Activated CD4-positive, CD25-positive, alpha-beta regulatory T cell (primary cell): ENCODE data around the gene RABGAP1L.
"Not testable (repeated sequence)": the region's sequence is repeated elsewhere in the genome, so short reads cannot be mapped to it uniquely, and the experiment has no call there.

Source experiments
- DNase-seq, 4 experiments: peaks; one replicate each; lab custom pipeline; 2025; lab: John Stamatoyannopoulos, UW

The RABGAP1L gene

DNA sequence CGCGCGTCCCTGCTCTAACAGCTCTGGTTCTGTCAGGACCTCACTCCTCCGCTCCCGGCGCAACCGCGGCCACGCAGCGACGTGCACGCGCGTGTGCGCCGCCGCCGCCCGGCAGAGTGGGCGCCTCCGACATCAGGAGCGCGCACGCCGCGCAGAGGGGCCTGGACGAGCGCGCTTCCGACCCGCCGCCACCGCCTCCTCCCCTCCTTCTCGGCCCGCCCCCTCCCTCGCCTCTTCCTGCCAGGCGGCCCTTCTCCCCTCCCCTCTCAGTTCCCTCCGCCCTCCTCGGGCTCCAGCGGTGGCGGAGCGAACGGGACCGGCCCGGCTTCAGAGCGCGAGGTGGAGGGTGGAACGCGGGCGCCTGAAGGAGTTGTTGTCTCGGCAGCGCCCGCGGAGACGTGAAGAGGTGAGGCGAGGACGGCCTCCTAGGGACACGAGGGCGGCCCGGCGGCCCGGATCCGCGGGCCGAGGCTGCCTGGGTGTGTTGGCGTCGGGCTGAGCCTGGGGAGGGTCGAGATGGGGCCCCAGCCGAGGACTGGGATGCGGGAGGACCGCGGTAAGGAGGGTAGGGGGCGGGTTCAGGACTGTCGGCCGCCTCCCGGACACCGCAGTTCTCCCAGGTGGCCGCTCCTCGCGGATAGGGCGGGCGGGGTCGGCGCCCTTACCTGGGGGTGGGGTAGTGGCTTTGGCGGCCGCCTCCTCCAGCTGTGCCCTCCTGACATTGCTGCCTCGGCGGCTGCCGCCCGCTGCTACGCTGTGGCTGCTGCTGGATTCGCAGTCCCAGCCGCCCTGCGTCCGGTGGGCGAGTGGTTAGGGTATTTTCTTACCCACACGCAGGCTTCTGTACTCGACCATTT lies at the start of gene RABGAP1L:
TSS of gene RABGAP1L (plus strand) at position 269 of the 857 bp plus-strand sequence.
- peak; percentile 81 to 93 (median 88) for DNase-seq

DNA sequence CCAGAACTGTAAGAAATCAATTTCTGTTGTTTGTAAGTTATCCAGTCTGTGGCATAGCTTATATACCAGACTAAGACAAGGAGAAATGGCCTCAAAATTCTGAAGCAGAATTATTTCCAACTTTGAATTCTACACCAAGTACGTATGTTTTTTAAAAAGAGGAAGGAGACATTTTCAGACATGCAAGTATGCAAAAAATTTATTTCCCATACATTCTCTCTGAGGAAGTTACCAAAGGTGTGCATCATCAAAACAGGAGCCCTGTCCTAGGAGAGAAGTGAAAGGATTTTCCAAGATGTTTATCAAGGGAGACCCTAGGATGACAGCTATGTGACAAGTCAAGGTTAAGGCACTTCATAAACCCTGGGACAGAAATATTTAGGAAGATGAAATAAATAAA lies 49.3 kb upstream of the RABGAP1L start:
- no peak for DNase-seq

DNA sequence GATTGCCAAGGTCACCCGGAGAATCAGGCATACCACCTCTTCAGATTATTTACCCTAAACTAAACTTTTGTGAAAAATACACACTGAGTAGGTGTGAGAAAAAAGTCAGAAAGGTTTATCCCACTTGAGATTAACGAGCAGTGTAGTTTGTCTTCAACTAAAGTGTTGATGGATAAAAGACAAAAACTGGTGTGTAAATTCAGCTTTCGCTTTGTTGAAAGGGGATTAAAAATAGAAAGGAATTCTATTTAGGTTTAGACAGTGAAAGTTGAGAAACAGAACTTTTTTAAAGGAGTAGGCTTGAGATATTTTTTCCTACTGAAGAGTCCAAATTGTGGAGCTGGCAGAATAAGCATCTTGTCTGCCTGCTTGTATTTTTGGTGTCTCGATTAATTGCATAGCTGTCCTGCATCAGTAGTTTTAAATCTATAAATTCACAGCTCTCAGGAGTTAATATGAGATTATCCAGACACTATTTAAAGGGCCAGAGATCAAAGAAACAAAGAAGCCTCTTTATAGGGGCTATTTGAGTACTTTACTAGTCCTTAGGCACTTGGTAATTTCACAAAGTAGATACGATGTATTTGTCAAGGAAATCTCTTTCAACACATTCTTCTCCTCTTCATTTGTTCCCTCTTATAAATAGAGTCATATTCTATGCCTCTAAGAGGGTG lies 46.7 kb upstream of the RABGAP1L start:
- DNase-seq = no peak

DNA sequence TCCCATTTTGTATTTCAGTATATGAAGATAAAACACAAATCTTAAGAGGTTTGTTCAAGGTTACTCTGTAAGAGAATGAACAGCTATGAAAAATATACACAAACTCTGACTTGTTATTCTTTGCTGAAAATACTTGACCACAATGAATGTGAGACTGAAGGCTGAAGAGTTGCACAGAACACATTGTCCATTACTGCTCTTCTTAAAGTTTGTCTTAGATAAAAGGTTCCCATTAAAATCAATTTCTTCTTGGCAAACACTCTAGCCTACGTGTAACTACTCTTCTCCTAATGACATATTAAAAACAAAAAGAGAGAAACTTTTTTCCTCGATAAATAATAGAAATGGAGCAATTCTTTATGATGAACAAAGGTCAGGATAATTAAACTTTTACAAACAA lies 45.2 kb upstream of the RABGAP1L start:
- no peak for DNase-seq

DNA sequence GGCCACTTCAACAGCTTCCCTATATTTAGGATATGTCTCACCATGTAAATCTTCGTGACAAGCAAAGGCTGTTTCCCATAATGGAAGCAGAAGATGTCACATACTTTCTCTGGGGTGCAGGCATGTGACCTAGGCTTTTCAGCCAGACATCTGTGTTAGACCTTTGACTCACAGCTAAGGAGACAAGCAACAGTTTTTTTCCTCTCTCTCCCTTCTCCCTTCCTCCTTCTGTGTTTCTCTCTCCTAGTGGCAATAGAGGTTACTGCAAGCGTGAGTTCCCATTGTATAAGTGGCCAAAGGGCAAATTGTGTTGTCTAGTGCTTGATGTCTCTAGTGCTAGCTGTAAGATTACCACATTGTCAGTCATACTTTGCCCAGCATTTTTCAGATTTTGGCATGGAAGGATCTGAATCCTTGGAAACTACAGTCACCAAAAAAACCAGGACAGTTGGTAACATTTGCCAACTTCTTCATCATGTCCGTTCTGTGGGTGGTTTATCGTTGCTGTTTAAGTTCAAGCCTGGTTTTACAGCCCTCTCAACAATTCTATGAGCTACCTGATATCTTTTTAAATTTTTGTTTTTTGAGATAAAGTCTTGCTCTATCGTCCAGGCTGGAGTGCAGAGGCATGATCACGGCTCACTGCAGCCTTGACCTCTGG lies 44.4 kb upstream of the RABGAP1L start:
- DNase-seq = no peak

DNA sequence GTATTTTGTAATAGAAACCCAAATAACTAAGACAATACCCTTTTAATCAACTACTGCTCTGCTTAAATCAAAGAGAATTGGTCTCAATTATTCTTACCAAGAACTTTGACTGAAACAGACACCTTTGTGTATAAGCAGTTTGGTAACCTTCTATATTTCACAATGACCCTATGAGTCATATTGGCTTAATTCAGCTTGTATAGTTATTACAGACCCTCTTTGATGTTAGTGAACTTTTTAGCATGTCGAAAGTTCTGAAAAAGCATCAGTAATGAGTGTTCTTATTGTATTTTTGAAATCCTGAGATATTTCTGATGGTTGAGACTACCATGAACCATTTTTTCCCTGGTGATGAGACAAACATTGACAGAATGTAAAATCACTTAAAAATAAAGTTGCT lies 43.3 kb upstream of the RABGAP1L start:
- no peak for DNase-seq

DNA sequence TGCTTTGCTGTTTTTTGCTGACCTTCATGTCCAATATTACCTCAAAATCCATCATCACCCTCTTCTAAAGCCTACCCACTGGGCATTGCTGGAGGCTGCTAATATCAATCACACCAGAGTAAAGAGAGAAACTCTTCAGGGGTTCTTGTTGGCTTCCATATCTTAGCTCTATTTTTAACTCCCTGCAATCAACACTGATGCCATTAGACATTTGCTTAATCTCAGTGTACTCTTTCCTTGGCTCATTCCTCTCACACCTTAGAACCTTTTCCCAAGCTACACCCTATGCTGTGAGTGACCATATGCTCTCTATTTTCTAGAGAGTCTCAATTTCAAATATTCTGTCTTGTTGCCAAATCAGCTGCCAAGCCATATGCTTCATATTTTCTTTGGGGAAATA lies 40.6 kb upstream of the RABGAP1L start:
- DNase-seq = no peak

DNA sequence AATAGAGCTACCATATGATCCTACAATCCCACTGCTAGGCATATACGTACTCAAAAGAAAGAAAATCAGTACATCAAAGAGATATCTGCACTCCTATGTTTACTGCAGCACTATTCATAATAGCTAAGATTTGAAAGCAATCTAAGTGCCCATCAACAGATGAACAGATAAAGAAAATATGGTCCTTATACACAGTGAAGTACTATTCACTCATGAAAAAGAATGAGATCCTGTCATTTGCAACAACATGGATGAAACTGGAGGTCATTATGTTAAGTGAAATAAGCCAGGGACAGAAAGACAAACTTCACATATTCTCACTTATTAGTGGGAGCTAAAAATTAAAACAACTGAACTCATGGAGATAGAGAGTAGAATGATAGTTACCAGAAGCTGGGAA lies 37.0 kb upstream of the RABGAP1L start:
- DNase-seq = not testable (repeated sequence)

DNA sequence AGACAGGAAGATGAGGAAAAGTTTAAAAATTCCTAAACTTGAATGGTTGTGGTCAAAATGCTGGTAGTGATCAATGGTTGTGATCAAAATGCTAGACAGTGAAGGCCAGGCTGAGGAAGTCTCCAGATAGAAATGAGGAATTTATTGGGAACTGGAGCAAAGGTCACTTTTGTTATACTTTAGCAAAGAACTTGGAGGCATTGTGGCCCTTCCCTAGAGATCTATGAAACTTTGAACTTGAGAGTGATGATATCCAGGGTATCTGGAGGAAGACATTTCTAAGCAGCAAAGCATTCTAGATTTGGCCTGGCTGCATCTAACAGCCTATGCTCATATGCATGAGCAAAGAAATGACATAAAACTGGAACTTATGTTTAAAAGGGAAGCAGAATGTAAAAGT lies 35.5 kb upstream of the RABGAP1L start:
- no peak for DNase-seq

DNA sequence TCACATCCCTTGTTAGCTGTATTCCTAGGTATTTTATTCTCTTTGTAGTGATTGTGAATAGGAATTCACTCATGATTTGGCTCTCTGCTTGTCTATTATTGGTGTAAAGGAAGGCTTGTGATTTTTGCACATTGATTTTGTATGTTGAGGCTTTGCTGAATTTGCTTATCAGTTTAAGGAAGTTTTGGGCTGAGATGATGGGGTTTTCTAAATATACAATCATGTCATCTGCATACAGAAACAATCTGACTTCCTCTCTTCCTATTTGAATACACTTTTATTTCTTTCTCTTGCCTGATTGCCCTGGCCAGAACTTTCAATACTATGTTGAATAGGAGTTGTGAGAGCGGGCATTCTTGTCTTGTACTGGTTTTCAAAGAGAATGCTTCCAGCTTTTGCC lies 32.1 kb upstream of the RABGAP1L start:
- not testable (repeated sequence) for DNase-seq

DNA sequence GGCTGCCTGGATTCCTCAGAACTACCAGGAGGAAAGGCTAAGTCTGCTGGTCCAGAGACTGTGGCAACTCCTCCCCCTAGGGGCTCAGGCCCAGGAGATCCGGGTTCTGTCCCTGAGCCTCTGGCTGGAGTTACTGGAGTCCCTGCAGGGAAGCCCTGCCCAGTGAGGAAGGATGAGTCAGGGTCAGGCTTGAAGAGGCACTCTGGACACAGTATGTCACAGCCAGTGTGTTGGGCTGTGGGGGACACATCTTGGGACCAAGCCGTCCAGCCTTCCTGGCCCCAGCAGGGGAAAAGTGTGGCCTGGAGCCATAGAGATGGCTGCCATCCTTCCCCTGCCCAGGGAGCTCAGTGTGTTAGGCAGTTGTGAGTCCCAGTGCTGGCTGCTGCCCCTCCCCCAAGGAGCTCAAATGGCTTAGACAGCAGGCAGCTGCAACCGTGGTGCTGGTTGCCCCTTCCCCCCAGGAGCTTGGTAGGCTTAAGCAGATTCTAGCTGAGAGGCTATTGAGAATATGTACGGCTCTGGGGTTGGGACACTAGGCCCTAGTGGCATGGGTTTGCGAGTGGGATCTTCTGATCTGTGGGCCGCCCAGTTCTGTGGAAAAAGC lies 28.2 kb upstream of the RABGAP1L start:
- DNase-seq = no peak

DNA sequence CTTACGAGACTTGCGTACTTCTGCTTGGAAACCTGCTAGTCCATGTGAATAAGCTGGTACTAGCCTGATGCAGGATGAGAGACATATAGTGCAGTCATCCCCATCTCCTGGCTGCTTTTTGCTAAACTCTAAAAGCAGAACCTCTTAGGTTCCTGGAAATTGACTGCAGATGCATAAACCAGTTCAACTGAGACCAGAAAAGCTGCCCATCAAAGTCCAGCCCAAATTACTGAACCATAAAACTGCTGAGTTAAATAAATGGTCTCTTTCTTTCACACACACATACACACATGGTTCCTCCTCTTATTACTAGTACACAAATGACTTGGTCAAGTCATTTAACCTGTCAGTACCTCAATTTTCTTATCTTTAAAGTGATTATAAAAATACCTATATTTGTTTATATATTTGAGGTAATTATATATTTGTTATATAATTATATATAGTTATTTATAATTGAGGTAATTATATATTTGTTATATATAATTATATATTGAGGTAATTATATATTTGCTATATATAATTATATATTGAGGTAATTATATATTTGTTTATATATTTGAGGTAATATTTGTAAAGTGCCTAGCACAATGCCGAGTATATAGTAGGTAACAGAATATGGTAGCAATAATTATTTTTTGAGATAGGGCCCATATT lies 25.2 kb upstream of the RABGAP1L start:
- no peak for DNase-seq

DNA sequence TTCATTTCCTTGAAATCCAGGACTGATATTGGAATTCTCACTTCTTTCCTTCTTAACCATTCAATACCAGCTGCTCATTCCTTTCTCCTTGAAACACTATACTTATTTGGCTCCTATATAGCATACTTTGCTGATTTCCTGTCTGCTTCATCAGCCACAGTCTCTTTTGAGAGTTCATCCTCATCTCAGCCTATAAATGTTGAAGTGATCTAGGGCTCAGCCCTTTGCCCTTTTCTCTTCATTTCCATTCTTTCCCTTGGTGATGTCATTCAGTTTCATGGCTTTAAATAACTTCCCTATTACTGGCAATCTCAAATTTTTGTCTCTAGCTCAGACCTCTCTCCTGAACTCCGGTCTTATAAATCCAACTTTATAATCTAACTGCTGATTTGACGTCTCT lies 24.1 kb upstream of the RABGAP1L start:
- DNase-seq = no peak

DNA sequence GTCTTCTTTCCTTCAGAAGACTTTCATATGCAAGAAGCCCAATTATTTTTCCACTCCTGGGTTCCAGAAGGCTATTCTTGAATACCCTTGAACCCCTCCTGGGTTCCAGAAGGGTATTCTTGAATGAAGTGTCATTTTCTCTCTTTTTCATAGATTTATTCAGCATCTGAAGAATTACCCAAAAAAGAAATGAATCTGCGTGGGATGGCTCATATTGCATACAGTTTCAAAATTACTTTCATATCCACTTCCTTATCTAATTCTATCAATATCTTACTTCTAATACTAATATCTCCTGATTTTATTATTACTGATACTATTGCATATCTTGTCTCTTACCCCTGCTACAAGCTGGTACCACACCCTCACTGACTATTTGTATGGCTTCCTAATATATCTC lies 22.6 kb upstream of the RABGAP1L start:
- no peak for DNase-seq

DNA sequence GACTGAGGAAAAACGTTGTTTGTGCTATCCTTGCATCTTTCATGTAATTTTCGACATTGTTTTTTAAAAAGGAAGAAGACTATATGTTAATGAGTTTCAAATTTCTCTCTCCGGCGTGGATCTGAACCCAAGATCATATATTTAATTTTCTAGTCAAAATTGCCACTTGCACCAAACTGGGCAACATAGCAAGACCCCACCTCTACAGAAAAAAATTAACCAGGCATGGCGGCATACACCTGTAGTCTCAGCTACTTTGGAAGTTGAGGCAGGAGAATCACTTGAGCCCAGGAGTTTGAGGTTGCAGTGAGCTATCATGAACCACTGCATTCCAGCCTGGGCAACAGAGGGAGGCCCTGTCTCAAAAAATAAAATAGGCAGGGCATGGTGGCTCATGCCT lies 16.5 kb upstream of the RABGAP1L start:
- no peak for DNase-seq

DNA sequence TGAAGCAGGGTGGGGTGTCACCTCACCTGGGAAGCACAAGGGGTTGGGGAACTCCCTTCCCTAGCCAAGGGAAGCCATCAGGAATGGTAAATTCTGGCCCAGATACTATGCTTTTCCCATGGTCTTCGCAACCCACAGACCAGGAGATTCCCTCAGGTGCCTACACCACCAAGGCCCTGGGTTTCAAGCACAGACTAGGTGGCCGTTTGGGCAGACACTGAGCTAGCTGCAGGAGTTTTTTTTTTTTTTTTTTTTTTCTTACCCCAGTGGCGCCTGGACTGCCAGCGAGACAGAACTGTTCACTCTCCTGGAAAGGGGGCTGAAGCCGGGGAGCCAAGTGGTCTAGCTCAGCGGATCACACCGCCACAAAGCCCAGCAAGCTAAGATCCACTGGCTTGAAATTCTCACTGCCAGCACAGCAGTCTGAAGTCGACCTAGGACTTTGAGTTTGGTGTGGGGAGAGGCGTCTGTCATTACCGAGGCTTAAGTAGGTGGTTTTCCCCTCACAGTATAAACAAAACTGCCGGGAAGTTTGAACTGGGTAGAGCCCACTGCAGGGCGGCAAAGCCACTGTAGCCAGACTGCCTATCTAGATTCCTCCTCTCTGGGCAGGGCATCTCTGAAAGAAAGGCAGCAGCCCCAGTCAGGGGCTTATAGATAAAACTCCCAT lies 15.5 kb upstream of the RABGAP1L start:
- DNase-seq = not testable (repeated sequence)

DNA sequence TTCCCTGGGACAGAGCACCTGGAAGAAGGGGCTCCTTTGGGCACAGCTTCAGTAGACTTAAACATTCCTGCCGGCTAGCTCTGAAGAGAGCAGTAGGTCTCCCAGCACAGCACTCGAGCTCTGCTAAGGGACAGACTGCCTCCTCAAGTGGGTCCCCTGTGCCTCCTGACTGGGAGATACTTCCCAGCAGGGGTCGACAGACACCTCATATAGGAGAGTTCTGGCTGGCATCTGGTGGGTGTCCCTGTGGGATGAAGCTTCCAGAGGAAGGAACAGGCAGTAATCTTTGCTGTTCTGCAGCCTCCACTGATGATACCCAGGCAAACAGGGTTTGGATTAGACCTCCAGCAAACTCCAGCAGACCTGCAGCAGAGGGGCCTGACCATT lies 14.9 kb upstream of the RABGAP1L start:
- DNase-seq = not testable (repeated sequence)

DNA sequence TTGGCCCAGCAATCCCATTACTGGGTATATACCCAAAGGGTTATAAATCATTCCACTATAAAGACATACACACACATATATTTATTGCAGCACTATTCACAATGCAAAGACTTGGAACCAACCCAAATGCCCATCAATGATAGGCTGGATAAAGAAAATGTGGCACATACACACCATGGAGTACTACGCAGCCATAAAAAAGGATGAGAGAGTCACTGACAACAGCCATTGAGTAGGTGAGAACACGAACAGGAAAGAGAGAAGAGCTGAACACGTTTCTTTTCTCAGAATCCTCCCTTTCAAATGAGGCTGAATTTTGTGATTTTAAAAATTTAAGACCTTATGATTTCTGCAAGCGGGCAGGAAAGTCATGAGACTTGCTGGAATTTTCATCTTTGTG lies 10.1 kb upstream of the RABGAP1L start:
- DNase-seq = no peak

DNA sequence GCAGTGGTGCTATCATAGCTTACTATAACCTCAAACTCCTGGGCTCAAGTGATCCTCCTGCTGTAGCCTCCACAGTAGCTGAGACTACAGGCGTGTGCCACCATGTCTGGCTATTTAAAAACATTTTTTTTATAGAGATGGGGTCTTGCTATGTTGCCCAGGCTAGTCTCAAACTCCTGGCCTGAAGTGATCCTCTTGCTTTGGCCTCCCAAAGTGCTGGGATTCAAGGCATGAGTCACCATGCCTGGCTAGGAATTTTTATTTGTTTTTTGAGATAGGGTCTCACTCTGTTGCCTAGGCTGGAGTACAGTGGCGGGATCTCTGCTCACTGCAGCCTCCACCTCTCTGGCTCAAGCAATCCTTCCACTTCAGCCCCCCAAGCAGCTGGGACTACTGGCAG lies 8.8 kb upstream of the RABGAP1L start:
- DNase-seq = no peak

DNA sequence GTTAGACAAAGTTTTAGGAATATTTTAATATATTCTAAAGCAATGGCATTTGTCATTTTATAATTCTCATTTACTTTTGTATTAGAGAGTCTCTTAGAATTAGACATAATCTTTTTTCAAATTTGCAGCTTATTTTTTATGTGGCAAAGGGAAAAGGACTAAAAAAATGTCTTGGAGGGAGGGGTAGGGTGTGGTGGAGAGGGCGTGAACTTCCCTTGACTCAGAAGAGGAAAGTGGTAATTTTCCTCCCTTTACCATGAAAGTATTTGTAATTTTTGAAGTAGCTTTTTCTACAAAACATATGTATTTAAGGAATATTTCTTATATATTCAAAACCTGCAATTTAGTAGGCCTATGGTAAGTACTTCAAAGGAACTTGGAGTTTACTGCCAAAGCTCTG lies 6.9 kb upstream of the RABGAP1L start:
- no peak for DNase-seq

DNA sequence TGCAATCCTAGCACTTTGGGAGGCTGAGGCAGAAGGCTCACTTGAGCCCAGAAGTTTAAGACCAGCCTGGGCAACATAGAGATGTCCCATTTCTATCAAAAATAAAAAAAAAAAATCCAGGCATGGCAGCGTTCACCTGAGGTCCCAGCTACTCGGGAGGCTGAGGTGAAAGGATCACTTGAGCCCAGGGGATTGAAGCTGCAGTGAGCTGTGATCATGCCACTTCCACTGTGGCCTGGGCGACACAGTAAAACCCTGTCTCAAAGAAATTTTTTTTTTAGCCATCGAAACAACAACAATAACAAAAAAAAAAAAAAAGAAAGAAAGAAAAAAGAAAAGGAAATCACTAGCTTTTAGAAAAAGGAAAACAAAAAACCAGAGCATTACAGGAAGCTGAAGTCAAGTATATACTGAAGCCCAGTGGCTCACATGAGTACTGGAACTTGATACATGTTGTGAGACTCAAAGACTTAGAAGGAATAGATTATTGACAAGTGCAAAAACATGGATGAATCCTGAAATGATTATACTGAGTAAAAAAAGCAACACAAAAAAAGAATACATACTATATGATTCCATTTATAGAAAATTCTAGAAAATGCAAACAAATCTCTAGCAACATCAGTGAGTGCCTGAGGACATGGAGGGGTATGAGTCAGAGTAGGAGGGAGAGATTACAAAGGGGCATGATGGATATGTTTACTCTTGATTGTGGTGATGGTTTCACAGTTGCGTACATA lies 6.1 kb upstream of the RABGAP1L start:
- no peak for DNase-seq
